HG02852 (cell line): Measurements from ENCODE around the gene SH3RF3.

ENCODE experiments used
- ATAC-seq: cut with Tn5 transposase; IDR thresholded peaks from one replicate; pipeline ENCODE4 v1.9.1; 2021; ENCODE audit warnings: mild to moderate bottlenecking, moderate library complexity; ENCODE audit not compliant: unreplicated experiment

Gene SH3RF3

GRCh38 chr2:109422071-109422757 is 293.2 kb downstream of the SH3RF3 start:
- no peak for ATAC-seq

GRCh38 chr2:109422758-109423500 is 293.9 kb downstream of the SH3RF3 start:
- no peak for ATAC-seq

GRCh38 chr2:109423556-109424359 is 294.8 kb downstream of the SH3RF3 start:
- no peak for ATAC-seq

GRCh38 chr2:109425411-109425810 is 296.4 kb downstream of the SH3RF3 start:
- no peak for ATAC-seq

GRCh38 chr2:109427661-109428091 is 298.7 kb downstream of the SH3RF3 start:
- ATAC-seq: no peak

- ATAC-seq: no peak
Observed at GRCh38 chr2:109428281-109428680, 299.3 kb downstream of the SH3RF3 start.

- no peak for ATAC-seq
Observed at GRCh38 chr2:109428841-109429566, 300.0 kb downstream of the SH3RF3 start.

GRCh38 chr2:109429567-109430328 is 300.7 kb downstream of the SH3RF3 start:
- ATAC-seq: no peak

- no peak for ATAC-seq
Observed at GRCh38 chr2:109430329-109430636, 301.3 kb downstream of the SH3RF3 start.

GRCh38 chr2:109432421-109432820 is 303.4 kb downstream of the SH3RF3 start:
- no peak for ATAC-seq

GRCh38 chr2:109433486-109433885 is 304.5 kb downstream of the SH3RF3 start:
- no peak for ATAC-seq

- no peak for ATAC-seq
Observed at GRCh38 chr2:109433926-109434325, 304.9 kb downstream of the SH3RF3 start.

GRCh38 chr2:109434351-109434750 is 305.3 kb downstream of the SH3RF3 start:
- no peak for ATAC-seq

GRCh38 chr2:109435066-109435690 is 306.2 kb downstream of the SH3RF3 start:
- no peak for ATAC-seq

GRCh38 chr2:109435901-109436598 is 307.0 kb downstream of the SH3RF3 start:
- ATAC-seq: no peak

GRCh38 chr2:109436610-109437225 is 307.7 kb downstream of the SH3RF3 start:
- no peak for ATAC-seq

GRCh38 chr2:109437325-109438090 is 308.5 kb downstream of the SH3RF3 start:
- ATAC-seq: no peak

GRCh38 chr2:109438146-109438545 is 309.1 kb downstream of the SH3RF3 start:
- ATAC-seq: no peak
